Myocyte (in vitro differentiated cells): Measurements from ENCODE around the gene TTF2. TPM values are rescaled to one million over a fixed set of nuclear protein-coding genes. Genes with fewer than 3 reads are reported as not detected.
"Not testable (repeated sequence)": the region's sequence is repeated elsewhere in the genome, so short reads cannot be mapped to it uniquely, and the experiment has no call there.

Source experiments
- DNase-seq: peaks from one replicate; pipeline ENCODE4 v3.0.0-alpha.2; 2012; ENCODE audit warnings: low read depth
- total RNA-seq: library from RNA; depleted of rRNA; stranded (reverse); fragments of >200 nt; gene quantifications from 2 replicates; pipeline ENCODE4 v1.2.3, GENCODE V29; 2014

The TTF2 gene
- total RNA-seq, 1 donor from 2014 or later, result 11.6 TPM

DNA sequence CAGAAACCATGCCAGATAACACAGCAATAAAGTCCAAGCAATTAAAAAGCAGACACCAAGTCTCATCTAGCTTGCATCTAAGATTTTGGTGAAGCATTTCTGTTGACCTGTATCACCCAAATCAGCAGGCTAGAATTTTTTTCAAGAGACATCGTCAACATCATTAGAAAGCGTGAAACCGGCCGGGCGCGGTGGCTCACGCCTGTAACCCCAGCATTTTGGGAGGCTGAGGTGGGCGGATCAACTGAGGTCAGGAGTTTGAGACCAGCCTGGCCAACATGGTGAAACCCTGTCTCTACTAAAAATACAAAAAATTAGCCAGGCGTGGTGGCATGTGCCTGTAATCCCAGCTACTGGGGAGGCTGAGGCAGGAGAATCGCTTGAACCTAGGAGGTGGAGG, 59.0 kb downstream of the TTF2 start:
- DNase-seq, result not testable (repeated sequence)

DNA sequence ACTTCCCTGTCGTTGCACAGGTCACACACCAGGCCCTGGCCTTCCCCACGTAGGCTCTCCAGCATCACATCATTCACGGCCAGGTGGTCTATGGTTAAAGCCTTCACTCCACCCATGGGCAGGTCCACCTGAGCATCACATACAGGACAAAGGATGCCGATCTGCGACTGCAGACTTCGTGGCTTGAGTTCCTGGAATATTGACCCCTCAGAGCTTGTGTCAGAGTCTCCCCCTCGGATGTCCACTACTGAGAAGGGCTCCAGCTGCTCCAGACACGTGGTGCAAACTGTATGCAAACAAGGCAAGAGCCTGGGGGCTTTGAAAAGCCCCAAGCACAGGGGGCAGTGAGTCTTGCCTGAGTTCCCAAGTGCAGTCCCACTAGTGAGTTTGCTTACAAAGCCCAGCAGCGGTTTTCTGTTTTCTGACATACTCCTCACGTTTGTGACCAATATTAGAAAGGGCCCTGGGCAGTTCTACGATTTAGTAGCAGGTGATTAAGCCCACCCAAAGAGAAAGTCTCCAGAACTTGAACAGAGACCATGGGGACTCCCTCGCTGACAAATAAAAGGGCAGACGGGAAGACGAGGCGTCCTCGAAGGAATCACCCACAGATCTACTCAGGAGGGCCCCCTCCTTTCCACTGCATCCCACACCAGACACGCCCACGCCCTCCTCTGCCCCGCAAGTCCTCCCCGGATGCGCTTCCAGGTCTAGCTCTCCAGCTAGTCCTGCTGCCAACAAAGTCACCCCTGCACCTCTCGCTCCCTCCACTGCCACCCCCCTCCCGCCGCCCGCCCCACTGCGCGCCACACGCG, 60.9 kb downstream of the TTF2 start:
- DNase-seq, result peak; percentile 17

DNA sequence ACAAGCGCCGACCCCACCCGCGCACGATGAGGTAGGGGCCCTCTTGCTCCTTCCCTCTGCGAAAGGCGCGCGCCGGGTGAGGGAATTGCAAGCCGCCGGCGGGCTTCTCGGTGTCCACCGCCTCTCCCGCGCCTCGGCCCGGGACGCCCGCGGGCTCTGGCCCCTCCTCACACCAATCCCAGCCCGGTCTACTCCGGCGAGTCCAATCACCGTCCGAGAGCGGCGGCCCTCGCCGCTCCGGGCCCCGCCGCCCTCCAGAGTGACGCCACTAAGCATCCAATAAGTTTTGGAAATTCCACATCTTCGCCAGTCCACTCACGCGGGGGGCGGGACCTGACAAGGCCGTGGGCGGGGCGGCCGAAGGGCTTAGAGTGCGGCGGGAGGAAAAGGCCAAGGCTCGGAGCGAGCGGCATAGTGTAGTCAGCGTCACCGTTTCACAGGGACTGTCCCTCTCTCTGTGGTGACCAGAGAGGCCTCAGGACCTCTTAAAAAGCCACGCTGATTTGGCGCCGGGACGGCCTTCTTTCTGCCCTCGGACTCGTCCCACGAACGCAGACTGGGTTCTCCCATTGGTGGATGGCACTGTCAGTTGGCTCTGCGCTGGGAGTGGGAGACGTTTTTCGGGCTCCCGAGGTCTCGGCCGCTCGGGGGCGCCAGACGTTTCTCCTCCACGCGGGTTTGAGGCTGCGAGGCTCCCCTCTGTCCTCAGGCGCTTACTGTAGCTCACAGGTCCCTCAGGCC, 61.6 kb downstream of the TTF2 start, which contains the start of gene TRIM45:
TRIM45 (minus strand) TSS at position 161 of the 741 bp plus-strand sequence. CDS start 548 bp downstream, outside the sequence.
- peak; percentile 99 for DNase-seq

- DNase-seq, result peak; percentile 83
Measured at GRCh38 chr1:117122330-117123025, 62.4 kb downstream of the TTF2 start.

DNA sequence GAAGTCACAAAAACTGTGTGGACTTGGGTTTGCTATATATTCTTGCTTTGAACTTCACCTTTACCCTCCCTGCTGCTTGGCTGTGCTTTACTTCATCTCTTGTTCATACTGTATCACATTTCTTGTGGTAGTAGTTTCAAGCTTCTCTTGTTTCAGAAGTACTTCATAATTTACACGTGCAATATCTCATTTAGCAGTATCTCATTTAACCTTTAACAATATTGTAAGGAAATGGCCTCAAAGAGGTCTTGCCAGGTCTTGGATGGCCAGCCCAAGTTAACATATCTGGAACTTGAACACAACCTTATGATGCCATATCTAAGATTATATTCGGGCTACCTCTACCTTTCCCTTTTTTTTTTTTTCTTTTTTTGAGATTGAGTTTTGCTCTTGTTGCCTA, 63.1 kb downstream of the TTF2 start:
- DNase-seq, result peak; percentile 21

- DNase-seq, result no peak
Measured at GRCh38 chr1:117124661-117125060, 64.5 kb downstream of the TTF2 start.

DNA sequence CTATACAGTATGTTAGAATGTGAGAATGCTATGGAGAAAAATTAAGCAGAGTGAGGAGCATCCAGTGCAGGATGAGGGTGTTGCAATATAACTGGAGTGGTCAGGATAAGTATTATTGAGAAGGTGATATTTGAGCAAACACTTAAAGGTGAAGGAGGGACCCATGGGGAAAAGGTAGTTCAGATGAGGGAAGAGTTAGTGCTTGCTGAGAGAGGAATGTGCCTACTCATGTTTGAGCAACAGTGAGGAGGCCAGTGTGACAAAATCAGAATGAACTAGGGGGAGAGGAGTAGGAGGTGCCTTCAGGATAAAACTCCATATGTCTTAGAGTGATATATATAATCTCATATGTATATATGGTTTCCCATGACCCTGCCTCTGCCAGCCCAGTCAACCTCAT, 67.7 kb downstream of the TTF2 start:
- DNase-seq, result no peak

GRCh38 chr1:117128323-117129079, 68.4 kb downstream of the TTF2 start:
- DNase-seq, result peak; percentile 70

DNA sequence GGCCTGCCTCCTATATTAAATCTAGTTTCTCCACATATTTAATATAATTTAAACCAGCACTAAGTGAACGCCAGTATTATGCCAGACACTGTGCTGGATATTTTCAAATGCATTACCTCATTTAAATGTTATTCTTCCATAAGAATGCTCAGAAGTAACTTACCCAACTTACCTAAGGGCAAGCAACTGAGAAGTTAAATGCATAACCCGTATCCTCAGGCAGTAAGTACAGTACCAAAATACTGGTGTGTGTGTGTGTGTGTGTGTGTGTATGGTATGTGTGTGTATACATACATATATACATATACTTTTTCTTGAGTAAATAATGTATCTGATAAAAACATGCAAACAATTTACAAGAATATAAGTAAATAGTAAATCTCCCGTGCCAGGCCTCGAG, 70.4 kb downstream of the TTF2 start:
- no peak for DNase-seq

DNA sequence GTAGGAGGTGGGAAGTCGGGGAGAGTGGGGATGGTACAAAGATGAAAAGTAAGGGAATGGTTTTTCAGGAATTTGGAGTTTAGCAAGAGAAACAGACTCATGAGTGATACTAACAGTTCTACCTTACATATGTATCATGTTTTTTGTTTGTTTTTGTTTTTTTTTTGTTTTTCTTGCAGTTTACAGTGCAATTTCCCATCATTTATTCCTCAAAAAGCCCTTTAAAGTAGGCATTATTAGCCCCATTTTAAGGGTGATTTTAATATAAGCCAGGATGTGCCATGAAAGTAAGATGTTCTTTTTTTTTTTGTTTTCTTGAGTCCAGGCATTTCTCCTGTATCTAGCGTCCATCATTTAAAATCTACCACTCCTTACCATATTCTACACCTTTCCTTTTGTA, 75.2 kb downstream of the TTF2 start:
- no peak for DNase-seq

GRCh38 chr1:117136749-117137148, 76.6 kb downstream of the TTF2 start:
- DNase-seq, result no peak

- DNase-seq, result no peak
Measured at GRCh38 chr1:117137281-117137855, 77.2 kb downstream of the TTF2 start.

DNA sequence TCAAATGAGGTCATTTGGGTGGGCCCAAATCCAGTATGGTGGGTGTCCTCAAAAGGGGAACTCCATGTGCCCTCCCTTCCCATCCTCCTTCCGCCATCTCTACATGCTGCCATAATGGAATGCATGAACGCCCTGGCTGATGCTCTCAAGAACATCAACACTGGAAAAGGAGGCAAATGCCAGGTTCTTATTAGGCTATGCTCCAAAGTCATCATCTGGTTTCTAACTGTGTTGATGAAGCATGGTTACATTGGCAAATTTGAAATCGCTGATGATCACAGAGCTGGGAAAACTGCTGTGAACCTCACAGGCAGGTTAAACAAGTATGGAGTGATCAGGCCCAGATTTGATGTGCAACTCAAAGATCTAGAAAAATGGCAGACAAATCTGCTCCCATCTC, 78.0 kb downstream of the TTF2 start:
- no peak for DNase-seq

DNA sequence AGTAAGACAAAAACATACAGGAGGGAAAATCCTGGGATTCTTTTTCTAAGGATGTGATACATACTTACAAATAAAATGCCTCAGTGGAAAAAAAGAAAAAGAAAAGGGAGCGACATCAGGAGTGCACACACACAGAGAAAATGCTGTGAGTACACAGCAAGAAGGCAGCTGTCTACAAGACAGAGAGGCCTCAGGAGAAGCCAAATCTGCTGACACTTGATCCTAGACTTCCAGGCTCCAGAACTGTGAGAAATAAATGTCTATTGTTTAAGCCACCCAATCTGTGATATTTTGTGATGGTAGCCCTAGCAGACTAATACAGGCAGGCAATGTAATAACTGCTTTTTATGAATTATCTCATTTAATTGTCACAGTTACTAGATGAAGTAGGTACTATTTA, 78.4 kb downstream of the TTF2 start:
- peak; percentile 41 for DNase-seq

DNA sequence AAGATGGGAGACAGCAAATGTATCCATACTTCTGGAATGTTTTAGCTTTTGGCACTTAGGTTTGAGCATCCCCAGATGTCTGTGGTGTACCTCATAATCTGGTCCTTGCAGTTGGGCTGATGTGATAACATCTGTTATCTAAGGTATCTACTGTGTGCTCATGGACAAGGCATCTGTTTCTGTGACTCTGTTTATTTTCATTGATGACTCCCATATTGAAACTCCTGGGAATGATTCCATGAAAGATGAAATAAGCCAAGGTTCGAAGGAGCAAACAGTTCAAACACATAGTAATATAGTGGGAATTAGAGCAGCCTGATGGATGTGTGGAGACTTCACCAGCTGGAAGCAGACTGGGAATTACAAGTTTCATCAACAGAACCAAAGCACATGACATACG, 82.1 kb downstream of the TTF2 start:
- DNase-seq, result no peak

GRCh38 chr1:117143172-117143571, 83.0 kb downstream of the TTF2 start:
- DNase-seq, result no peak

DNA sequence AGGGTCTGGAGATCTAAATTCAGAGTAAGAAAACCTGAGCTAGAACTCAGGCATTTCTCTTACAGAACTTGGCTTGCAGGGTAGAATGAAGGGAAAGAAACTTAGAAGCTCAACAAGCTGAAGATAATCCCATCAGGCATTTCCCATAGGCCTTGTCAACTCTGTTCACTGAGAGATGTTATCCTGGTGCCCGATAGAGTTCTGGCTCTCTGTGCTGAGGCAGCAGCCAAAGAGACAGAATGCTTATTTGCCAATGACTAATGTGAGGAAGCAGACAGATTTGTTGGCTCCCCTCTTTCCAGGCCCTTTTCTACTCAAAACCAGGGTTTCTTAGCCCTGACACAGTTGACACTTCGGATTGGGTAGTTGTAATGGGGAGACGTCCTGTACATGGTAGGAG, 83.7 kb downstream of the TTF2 start:
- DNase-seq, result no peak

DNA sequence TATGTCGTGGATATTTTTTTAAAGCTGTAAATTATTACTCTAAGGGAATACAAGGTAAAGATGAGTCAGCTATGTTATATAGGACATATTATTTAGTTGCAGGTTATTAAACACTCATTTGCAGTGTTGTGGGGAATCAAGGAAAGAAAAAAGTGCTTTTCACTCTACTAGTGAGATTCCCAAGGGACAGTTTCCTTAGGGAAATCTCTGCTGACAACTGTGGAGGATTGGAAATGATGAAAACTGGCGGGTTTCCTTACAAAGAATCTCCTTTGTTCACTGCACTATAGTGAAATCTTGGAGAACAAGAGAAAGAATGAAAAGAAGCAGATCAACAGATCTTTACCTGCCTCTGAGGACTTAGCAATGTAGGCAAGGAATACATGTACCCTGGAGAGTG, 85.9 kb downstream of the TTF2 start:
- DNase-seq, result no peak

DNA sequence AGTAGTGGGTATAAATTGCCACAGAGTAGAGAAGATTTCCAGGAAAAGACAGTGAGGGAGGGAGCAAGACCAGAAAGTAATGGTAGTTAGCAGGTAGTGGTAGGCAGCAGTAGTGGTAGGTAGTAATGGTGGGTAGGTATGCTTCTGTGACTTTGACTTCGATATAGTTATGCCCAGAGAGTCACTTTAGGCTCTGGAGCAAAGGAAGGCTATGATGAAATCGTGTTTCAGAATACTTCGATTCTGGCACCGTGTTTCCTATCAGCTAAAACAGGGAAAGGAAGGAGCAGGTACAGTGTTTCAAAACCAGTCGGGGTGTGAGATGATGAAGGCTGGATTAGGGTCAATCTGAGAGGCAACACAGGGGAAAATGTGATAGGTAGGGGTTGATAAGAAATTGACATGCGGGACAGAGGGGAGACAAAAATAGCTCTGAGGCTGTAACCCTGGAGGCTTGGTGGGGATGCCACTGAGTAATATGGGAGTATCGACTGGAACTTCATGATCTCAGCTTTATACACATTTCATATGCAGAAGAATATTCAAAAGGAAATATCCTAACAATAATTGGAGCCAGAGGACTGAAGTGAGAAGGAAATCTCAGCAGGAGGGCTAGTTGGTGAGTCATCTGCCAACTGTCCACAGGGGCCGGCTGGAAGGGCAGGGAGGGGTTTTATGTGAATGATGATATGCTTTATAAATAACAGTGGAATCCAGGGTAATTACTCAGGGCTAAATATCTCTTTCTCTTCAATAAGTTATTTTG, 86.6 kb downstream of the TTF2 start:
- DNase-seq, result peak; percentile 90

- DNase-seq, result peak; percentile 54
Measured at GRCh38 chr1:117147341-117147831, 87.3 kb downstream of the TTF2 start.
